Ishikawa (cell line): ENCODE data around the gene BCL2L1.
A peak's percentile ranks its signal among the peaks of the same experiment; 100 is the strongest.

Experiments
- CEBPB ChIP-seq: IDR thresholded peaks from 2 replicates; pipeline ENCODE4 v1.6.1; 2012
- CREB1 ChIP-seq: IDR thresholded peaks from 2 replicates; pipeline ENCODE4 v1.6.1; 2012; ENCODE audit warnings: low read depth
- EGR1 ChIP-seq: IDR thresholded peaks from 2 replicates; pipeline ENCODE4 v1.6.1; 2012
- EP300 ChIP-seq: IDR thresholded peaks from 2 replicates; pipeline ENCODE4 v1.6.1; 2012; ENCODE audit warnings: borderline replicate concordance
- FOXM1 ChIP-seq: IDR thresholded peaks from 2 replicates; pipeline ENCODE4 v1.6.1; 2012; ENCODE audit warnings: low read depth, borderline replicate concordance
- MAX ChIP-seq: IDR thresholded peaks from 2 replicates; pipeline ENCODE4 v1.6.1; 2012
- NFIC ChIP-seq: IDR thresholded peaks from 2 replicates; pipeline ENCODE4 v1.6.1; 2012
- RAD21 ChIP-seq: IDR thresholded peaks from 2 replicates; pipeline ENCODE4 v1.6.1; 2012; ENCODE audit warnings: low read depth
- REST ChIP-seq: IDR thresholded peaks from 2 replicates; pipeline ENCODE4 v1.6.1; 2012; ENCODE audit warnings: low read depth, mild to moderate bottlenecking
- TAF1 ChIP-seq: IDR thresholded peaks from 2 replicates; pipeline ENCODE4 v1.6.1; 2012; ENCODE audit warnings: low read depth, mild to moderate bottlenecking
- TCF12 ChIP-seq: IDR thresholded peaks from 2 replicates; pipeline ENCODE4 v1.6.1; 2012; ENCODE audit warnings: low read depth
- TEAD4 ChIP-seq: IDR thresholded peaks from 2 replicates; pipeline ENCODE4 v1.6.1; 2012
- USF1 ChIP-seq: IDR thresholded peaks from 2 replicates; pipeline ENCODE4 v1.6.1; 2012
- YY1 ChIP-seq: IDR thresholded peaks from 2 replicates; pipeline ENCODE4 v1.6.1; 2012; ENCODE audit warnings: low read depth
- ZBTB7A ChIP-seq: IDR thresholded peaks from 2 replicates; pipeline ENCODE4 v1.6.1; 2012; ENCODE audit warnings: low read depth

BCL2L1 gene

GRCh38 chr20:31710423-31711108 lies 12.1 kb downstream of the BCL2L1 start:
- TF ChIP-seq TEAD4: no peak
- no peak for TF ChIP-seq TCF12
- TF ChIP-seq YY1: no peak
- no peak for TF ChIP-seq EGR1
- TF ChIP-seq TAF1: no peak
- TF ChIP-seq RAD21: no peak
- TF ChIP-seq MAX: no peak
- no peak for TF ChIP-seq EP300
- TF ChIP-seq FOXM1: no peak
- no peak for TF ChIP-seq NFIC

GRCh38 chr20:31709939-31710338 lies 12.7 kb downstream of the BCL2L1 start:
- no peak for TF ChIP-seq ZBTB7A

GRCh38 chr20:31708736-31709534 lies 13.7 kb downstream of the BCL2L1 start:
- TF ChIP-seq YY1: no peak
- TF ChIP-seq REST: no peak
- no peak for TF ChIP-seq EP300
- no peak for TF ChIP-seq FOXM1
- no peak for TF ChIP-seq TCF12
- TF ChIP-seq RAD21: no peak
- TF ChIP-seq NFIC: no peak
- no peak for TF ChIP-seq EGR1
- no peak for TF ChIP-seq USF1

- TF ChIP-seq EGR1 (no peak), EP300 (0 out of 2 replicates have a peak, but pooled peaks have one; percentile 15), MAX (no peak), TCF12 (peak; percentile 77; the same call in 1 of the 2 replicates)
Observed at GRCh38 chr20:31707994-31708735, 14.5 kb downstream of the BCL2L1 start.

- no peak for TF ChIP-seq EGR1
- no peak for TF ChIP-seq TCF12
- no peak for TF ChIP-seq NFIC
- no peak for TF ChIP-seq TAF1
- no peak for TF ChIP-seq ZBTB7A
- TF ChIP-seq MAX: no peak
- TF ChIP-seq REST: no peak
- TF ChIP-seq FOXM1: no peak
- no peak for TF ChIP-seq CREB1
- no peak for TF ChIP-seq USF1
- no peak for TF ChIP-seq TEAD4
- TF ChIP-seq EP300: no peak
- no peak for TF ChIP-seq CEBPB
Observed at GRCh38 chr20:31707258-31707615, 15.4 kb downstream of the BCL2L1 start.
